COLO829 (cell line): ENCODE data around the gene ADAM12.
A peak's percentile ranks its signal among the peaks of the same experiment; 100 is the strongest.

ENCODE experiments used
- DNase-seq: peaks from one replicate; pipeline ENCODE4 v3.0.0; 2012; ENCODE audit warnings: low spot score

The ADAM12 gene

DNA sequence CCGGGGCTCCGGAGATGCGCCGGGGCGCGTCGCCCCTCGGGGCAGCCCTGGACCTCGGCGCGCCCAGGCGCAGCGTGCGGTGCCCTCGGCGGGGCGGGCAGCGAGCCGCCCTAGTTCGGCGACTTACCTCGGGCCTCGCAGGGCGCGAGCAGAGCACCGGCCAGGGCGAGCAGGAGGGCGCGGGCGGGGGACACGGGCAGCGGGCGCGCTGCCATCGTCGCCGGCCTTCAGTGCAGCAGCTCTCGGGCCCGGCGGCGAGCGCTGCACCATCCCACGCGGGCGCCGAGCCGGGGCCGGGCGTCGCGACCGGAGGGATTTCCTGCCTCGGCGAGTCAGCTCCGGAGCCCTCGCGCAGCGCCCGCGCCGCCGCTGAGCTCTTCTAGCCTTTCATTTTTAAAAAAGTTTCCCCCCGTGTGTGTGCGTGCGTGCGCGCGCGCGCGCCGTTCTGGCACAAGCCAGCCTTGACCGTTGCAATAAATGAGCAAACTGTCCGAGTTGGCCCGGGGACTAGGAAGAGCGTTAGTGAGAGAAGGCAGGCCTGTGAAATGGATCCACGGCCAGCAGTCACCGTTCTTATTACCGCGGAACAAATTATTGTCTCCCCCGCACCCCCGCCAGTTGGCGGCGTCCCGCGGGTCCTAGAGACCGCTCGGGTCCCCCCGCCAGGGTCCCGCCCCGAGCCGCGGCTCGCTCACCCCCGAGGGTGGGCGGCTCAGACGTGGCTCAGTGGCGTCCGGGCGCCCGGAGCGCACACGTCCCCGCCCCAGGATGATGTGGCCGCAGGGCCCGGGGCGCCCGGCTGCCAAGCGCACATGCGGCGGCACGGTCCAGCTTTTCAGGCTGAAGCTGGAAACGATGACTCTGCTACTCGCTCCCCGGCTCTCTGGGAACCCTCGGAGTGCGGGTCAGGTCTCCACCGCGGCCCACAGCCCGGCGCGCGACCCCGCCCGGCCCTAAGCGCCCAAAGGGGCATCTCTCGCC, at the start of gene ADAM12:
TSS of gene ADAM12 (minus strand) at position 547 of the 981 bp plus-strand sequence. CDS start at position 215, 332 bp downstream.
- no peak for DNase-seq

DNA sequence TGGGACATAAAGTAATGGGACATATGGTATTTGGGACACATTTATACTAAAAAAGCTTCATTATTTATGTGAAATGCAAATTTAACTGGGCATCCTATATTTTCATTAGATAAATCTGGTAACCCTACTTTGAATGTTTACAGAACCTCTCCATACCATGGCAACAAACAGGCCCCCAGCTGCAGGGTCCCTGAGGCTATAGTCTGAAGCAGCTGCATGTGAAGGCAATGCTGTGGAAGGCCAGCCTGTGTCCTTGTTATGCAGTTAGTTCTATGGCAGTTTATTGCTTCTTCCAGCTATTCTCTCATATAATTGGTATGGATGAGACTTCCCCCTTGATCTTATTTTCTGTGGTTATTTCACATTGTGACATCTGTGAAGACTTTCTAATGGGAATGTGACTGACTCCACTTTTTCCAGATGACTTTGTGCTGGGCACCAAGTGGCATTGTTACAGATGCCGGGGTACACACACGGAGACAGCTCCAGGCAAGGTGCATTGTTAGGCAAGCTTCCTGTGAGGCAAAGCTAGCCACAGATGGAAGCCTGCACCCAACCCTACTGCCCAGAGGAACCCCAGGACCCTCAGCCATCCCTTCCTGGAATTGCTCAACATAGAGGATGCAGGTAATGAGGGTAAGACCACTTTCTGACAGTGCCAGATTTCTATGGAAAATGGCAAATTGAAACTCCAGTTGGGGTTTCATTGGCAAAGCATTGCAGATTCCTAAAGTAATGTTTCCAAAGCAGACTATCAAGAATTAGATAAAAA, 49.5 kb upstream of the ADAM12 start:
- no peak for DNase-seq

DNA sequence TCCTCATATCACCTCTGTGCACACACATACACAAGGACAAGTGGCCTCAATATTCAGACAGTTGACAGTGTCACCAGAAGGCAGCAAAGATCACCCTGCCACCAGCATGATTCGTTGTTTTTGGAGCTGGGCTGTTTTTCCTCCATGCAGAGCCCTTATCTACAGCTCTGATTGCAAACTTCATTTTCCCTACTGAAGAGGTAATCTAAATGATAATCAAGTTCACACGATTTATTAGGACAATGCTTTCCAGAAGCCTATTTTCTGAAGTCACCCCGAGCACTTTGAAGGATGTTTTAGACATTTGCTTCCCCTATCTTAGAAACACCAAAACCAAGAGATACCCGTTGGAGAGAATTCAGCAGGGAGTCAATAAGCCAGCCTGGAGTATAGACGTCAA, 46.0 kb upstream of the ADAM12 start:
- no peak for DNase-seq

DNA sequence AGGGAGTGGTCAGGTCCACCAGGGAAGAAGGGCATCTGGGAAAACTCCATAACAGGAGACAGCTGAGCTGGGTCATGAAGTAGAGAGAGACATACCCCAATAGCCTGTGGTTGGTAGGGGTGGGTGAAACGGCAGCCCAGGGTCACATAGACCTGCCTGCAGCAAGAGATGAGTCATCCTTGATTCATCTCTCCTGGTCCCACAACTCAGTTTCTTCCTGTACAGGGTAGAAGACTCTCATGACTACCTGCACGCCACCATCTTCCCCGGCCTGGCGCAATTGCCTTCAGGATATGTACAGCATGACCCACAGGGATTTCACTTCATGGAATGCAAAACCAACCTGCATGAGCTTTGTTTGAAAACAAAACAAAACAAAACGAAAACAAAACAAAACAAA, 45.1 kb upstream of the ADAM12 start:
- DNase-seq, result no peak

DNA sequence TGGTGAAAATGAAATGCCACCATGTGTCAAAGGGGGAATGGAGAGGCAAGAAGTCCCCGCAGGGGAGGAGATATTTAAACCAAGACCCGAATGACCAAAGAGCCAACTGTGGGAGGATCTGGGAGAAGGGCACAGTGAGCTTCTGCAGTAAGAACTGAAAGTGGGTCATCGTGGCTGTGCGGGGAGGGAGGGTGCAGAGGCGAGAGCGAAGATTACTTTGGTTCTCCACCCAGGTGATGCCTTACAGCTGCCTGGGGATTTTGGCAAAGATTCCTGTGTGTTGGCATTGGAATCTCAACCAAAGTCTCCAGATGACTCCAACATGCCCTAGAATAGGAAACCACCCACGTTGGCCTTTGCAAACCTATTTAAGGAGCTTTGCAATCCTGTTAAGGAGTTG, 44.2 kb upstream of the ADAM12 start:
- no peak for DNase-seq

- no peak for DNase-seq
These were observed 43.5 kb upstream of the ADAM12 start for GRCh38 chr10:126431816-126432215.

- DNase-seq, result no peak
These were observed 42.2 kb upstream of the ADAM12 start for GRCh38 chr10:126430512-126430911.

DNA sequence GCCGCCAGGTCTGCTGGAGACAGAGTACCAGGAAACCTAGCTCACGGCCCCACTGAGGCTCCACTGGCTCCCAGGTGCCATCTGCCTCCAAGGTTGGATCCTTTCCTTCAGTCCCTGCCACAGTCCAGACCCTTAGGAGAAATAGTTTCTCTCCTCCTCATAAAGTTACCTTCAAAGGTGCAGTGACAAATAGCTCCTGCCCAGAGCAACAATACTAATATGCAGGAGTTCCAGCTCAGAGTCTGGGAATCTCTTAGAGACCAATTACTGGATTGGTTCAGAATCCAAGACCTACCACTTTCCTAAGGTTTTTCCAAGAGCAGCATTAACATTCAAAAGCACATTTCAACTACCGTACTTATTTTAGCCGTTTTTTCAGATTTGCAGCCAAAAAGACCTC, 41.0 kb upstream of the ADAM12 start:
- no peak for DNase-seq

- DNase-seq, result no peak
These were observed 37.3 kb upstream of the ADAM12 start for GRCh38 chr10:126425489-126426065.

- DNase-seq, result no peak
These were observed 36.8 kb upstream of the ADAM12 start for GRCh38 chr10:126425032-126425431.

GRCh38 chr10:126423732-126424491, 35.6 kb upstream of the ADAM12 start:
- DNase-seq, result no peak

GRCh38 chr10:126422567-126422966, 34.3 kb upstream of the ADAM12 start:
- no peak for DNase-seq

- DNase-seq, result no peak
These were observed 33.5 kb upstream of the ADAM12 start for GRCh38 chr10:126421756-126422256.

GRCh38 chr10:126420567-126421300, 32.5 kb upstream of the ADAM12 start:
- DNase-seq, result no peak

DNA sequence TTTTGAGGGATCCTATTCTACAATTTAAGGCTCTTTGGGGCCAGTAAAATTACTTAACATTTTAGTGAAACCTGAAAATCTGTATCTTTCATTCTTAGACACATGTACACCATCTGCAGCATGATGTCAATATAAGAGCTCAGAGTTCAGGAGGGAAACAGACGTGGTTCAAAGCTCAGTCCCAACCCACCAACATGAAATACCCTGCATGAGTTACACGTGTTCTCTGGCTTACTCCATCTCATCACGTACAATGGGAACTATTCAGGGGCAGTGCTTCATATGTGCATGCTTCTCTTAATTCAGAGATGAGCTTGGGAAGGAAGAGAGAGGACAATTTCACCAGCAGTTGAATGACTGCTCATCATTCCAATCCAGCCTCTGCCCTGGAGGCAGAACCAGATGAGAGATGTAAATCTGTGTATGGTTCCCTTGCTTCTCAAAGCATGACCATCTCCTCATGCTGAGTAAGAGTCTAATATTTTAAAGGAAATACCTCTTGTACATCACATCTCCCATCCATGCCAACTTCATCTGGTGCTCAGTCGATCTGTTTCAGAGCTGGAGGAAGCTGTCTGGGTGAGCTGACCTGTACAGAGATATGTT, 29.0 kb upstream of the ADAM12 start:
- no peak for DNase-seq

GRCh38 chr10:126409821-126410220, 21.5 kb upstream of the ADAM12 start:
- DNase-seq, result peak; percentile 13

DNA sequence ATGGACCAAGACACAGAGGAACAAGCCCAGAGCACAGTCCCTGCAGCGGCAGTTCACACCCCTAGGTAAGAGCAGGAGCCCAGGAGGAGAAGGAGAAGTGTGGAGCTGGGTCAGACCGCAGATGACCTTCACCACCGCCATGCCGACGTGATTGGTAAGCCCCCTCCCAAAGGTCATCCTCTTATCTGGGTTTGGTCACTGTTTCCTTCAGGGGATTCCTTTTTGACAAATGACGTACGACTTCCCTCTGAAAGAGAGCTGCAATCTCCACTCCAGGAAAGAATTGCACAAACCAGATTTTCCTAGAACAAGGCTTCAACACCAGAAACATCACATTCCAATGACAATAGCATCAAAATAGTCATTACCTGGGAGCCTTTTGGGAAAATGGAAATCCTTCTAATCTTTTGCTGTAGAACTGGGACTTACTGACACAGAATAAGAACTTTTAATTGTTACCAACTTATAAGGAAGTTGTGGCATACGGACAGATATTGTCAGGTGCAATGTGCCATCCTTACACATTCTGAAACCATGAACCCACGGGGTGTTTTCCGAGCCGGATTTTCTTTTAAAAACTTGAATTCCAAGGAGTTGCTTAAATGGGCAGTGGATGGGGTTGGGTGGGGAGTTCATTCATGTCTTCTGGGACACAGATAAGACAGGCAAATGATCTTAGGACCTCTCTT, 20.8 kb upstream of the ADAM12 start:
- DNase-seq, result no peak

- no peak for DNase-seq
These were observed 19.6 kb upstream of the ADAM12 start for GRCh38 chr10:126407831-126408230.

DNA sequence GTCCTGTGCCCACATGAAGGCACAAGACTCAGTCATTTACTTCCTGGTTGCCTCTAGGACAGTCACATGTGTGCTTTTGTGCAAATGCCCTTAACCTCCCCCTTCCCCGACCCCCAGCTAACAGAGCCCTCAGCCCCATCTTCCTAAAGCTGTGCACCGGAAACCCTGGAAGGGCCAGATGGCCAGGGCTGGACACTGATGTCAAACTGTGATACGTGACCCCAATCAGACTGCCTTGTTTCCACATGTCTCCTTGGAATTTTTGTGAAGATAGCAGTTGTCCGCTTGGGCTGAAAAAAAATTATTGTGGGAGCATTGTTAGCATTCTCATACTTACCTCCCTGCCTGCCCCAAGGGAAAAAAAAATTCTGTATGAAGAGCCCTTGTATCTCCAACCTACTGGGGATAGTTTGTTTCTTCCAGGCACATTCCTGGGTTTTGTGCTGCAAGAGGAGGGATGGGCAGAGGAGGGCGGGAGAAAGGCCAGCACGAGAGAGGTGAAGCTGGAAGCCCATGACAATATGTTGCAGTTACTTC, 17.0 kb upstream of the ADAM12 start:
- DNase-seq, result no peak
